Activated naive CD8-positive, alpha-beta T cell treated with anti-CD3 and anti-CD28 coated beads for 36 hours (primary cell): ENCODE results near the gene SLC23A3. TPM values are rescaled to one million over a fixed set of nuclear protein-coding genes. Genes with fewer than 3 reads are reported as not detected.
"Not testable (repeated sequence)": the region's sequence is repeated elsewhere in the genome, so short reads cannot be mapped to it uniquely, and the experiment has no call there.

Source experiments
- DNase-seq: peaks from one replicate; pipeline ENCODE4 v3.0.0; 2021
- H3K27ac Mint-ChIP-seq: one replicate; pipeline ENCODE4 v1.8.0; 2022; ENCODE audit warnings: mild to moderate bottlenecking, moderate library complexity, mixed read lengths
- H3K27me3 Mint-ChIP-seq: one replicate; pipeline ENCODE4 v1.8.0; 2022; ENCODE audit warnings: mild to moderate bottlenecking, mixed read lengths
- H3K36me3 Mint-ChIP-seq: one replicate; pipeline ENCODE4 v1.8.0; 2021; ENCODE audit warnings: mild to moderate bottlenecking, mixed read lengths
- H3K4me1 Mint-ChIP-seq: one replicate; pipeline ENCODE4 v1.8.0; 2021; ENCODE audit warnings: mixed read lengths
- H3K4me3 Mint-ChIP-seq: one replicate; pipeline ENCODE4 v1.8.0; 2022; ENCODE audit warnings: mild to moderate bottlenecking, moderate library complexity, mixed read lengths
- H3K9me3 Mint-ChIP-seq: one replicate; pipeline ENCODE4 v1.8.0; 2022; ENCODE audit warnings: mixed read lengths
- total RNA-seq, 2 experiments: library from RNA; stranded (reverse); gene quantifications; one replicate each; pipeline ENCODE4 v1.2.3, GENCODE V29; 2021

SLC23A3 gene
- total RNA-seq, 2 experiments from 2014 or later, result 0.92 to 1.1 TPM

DNA sequence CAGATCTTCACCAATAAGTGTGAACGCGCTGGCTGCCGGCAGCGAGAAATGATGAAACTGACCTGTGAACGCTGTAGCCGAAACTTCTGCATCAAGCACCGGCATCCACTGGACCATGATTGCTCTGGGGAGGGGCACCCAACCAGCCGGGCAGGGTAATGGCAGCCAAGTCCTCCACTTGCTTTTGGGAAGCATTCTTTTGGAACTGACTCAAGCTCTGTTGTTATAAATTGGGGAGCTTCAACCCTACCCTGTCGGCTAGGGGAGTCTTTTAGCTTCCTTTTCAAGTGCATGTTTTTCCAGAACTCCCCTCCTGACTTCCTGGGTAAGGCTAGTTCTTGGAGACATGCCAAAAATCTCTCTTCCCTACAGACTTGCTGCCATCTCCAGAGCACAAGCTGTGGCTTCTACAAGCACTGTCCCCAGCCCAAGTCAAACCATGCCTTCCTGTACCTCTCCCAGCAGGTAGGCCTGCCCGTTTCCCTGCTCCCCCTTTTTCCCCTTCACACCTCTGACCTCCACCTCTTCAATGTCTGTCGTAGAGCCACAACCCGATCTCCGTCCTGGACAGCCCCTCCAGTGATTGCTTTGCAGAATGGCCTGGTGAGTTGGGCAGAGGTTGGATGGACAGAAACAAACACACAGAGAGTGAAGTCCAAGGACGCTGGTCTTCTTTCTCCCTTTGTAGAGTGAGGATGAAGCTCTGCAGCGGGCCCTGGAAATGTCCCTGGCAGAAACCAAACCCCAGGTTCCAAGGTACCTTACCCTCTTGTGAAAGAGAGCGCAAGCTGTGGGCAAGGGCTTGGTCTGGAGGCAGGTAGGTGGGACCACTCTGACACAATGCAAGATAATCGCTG, 38.3 kb upstream of the SLC23A3 start:
- DNase-seq, result no peak
- Mint-ChIP-seq H3K9me3 (peaks cover 10% of the 10 kb centered on the region), H3K36me3 (peaks cover 34% of the 10 kb centered on the region), H3K27ac (peak overlapping the region; percentile 86), H3K27me3 (no peaks in the 10 kb centered on the region), H3K4me3 (peak overlapping the region; percentile 90), H3K4me1 (peaks cover 41% of the 10 kb centered on the region)

DNA sequence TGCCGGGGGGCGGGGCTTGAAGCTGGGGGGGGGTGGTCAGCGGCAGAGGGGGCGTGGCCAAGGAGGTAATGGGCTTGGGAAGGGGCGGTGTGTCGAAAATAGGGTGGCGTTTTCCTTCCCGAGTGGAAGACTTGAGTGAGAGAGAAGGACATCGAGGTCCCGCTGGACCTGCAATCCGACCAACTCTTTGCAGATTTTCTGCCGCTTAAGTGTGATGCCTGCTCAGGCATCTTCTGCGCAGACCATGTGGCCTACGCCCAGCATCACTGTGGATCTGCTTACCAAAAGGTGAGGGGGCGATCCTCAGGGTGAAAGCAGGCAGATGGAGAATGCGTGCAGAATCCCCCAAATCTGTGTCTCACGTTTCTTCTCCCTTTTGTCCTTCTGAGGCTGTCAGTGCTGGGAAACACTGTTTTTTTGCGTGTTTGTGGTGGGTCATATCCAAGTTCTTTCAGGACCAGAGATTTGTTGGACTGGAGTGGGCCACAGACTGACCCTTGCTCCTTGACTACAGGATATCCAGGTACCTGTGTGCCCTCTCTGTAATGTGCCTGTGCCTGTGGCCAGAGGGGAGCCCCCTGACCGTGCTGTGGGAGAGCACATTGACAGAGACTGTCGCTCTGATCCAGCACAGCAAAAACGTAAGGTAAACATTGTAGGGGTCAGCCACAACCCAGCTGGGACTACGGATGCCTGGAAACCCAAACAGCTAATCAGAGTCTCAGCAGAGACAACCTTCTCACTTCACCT, 37.5 kb upstream of the SLC23A3 start:
- Mint-ChIP-seq H3K9me3 (peaks cover 13% of the 10 kb centered on the region), H3K4me3 (peak overlapping the region; percentile 90), H3K36me3 (peaks cover 34% of the 10 kb centered on the region), H3K27me3 (no peaks in the 10 kb centered on the region), H3K27ac (peak overlapping the region; percentile 97), H3K4me1 (peaks cover 41% of the 10 kb centered on the region)
- DNase-seq, result no peak

DNA sequence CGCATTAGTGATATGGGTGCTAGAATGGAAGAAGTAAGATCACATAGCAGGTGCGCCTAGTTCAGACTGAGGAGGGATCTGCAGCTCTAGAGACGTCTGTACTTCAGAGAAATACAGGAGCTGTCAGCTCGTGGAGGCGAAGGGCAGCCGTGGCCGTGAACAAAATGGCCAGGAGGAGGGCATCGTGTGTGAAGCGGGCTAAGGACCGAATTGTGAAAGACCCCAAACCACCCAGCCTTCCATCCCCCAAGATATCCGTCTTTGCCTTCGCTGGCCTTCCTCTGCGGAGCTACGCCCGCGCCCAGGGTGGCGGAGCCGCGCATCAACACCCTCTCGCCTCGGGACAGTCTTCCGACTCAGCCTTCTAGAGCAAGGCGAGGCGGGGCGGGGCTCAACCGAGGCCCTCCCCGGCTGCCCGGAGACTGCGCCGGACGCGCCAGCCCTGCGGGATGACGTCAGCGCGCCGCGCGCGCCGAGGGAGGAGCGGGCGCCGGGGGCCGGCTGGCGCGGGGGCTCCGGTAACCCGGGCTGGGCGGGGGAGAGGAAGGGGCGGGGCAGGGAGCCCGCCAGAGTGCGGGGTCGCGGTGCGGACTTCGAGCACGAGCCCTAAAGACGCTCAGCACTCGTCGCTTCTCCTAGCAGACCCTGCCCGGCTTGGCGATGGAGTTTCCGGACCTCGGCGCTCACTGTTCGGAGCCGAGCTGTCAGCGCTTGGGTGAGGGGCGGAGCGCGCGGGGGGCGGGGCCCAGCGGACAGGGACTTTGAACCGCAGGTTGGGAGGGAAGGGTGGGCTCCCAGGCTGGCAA, 36.7 kb upstream of the SLC23A3 start, which contains the start of gene ZFAND2B:
Gene ZFAND2B, plus strand, starts transcription at position 455 of the 806 bp plus-strand sequence. Its CDS starts 206 bp downstream, at position 661.
- Mint-ChIP-seq H3K27ac (peak within 1 kb of the TSS; percentile 97), H3K4me1 (peaks cover 39% of the 10 kb centered on the region)

DNA sequence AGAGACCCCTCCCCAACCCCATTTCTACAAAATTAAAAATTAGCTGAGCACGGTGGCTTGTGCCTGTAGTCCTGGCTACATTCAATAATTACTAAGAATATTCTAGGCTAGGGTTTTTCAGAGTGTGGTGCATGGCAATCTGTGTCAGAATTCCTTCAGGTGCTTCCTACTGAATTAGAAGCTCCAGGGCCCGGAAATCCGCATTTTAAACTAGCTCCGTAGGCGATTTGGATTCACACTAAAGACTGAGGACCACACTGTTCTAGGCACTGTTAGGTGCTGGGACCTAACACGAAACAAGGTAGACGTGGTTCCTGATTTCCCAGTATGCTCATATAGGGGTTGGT, 36.1 kb upstream of the SLC23A3 start:
- peak overlapping the region; percentile 97 for H3K27ac Mint-ChIP-seq
- H3K4me3 Mint-ChIP-seq, result peak overlapping the region; percentile 90
- no peaks in the 10 kb centered on the region for H3K27me3 Mint-ChIP-seq
- peaks cover 29% of the 10 kb centered on the region for H3K36me3 Mint-ChIP-seq
- DNase-seq, result no peak
- H3K4me1 Mint-ChIP-seq, result peaks cover 39% of the 10 kb centered on the region
- H3K9me3 Mint-ChIP-seq, result peaks cover 16% of the 10 kb centered on the region

More for the DNA sequence above, 36.7 kb upstream of the SLC23A3 start, which contains the start of gene ZFAND2B:
- peak within 1 kb of the TSS; percentile 90 for H3K4me3 Mint-ChIP-seq
- peaks cover 27% of the 10 kb centered on the region for H3K36me3 Mint-ChIP-seq
- H3K9me3 Mint-ChIP-seq, result peaks cover 13% of the 10 kb centered on the region
- peak; percentile 99 for DNase-seq
- no peaks in the 10 kb centered on the region for H3K27me3 Mint-ChIP-seq

DNA sequence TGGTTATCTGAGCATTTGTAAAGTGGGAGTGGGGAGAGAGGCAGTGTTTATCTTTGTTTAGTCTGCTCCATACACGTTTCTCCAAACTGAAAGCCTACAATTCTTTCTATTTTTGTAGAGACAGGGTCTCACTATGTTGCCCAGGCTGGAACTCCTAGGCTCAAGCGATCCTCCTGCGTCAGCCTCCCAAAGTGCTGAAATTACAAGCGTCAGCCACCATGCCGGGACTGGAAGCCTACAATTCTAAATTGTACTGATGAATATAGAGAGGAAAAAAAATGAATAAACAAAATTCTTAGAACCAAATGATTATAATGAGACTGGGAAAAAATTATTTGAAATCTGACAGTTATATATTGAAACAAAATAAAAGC, 35.3 kb upstream of the SLC23A3 start:
- peak overlapping the region; percentile 34 for H3K4me3 Mint-ChIP-seq
- peaks cover 29% of the 10 kb centered on the region for H3K36me3 Mint-ChIP-seq
- DNase-seq, result no peak
- peaks cover 42% of the 10 kb centered on the region for H3K4me1 Mint-ChIP-seq
- H3K27ac Mint-ChIP-seq, result peak overlapping the region; percentile 5
- H3K27me3 Mint-ChIP-seq, result no peaks in the 10 kb centered on the region
- peaks cover 17% of the 10 kb centered on the region for H3K9me3 Mint-ChIP-seq

DNA sequence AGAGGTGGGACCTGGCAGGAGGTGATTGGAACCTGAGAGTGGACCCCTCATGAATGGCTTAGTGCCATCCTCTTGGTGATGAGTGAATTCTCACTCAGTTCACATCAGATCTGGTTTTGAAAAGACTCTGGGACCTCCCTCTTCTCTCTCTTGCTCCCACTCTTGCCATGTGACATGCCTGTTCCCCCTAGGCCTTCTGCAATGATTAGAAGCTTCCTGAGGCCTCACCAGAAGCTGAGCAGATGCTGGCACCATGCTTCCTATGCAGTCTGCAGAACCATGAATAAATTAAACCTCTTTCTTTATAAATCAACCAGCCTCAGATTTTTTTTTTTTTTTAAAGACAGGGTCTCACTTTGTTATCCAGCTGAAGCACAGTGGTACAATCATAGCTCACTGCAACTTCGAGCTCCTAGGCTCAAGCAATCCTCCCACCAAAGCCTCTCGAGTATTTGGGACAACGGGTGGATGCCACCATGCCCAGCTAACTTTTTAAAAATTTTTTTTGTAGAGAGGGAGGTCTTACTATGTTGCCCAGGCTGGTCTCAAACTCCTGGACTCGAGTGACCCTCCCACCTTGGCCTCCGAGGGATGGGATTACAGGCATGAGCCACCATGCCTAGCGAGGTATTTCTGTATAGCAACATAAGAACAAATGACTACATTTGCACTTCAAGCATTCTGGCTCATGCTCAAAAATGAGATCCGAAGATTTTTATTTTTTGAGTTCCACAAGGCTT, 34.8 kb upstream of the SLC23A3 start:
- Mint-ChIP-seq H3K27me3 (no peaks in the 10 kb centered on the region), H3K36me3 (peaks cover 25% of the 10 kb centered on the region), H3K9me3 (peaks cover 17% of the 10 kb centered on the region), H3K27ac (peak overlapping the region; percentile 67), H3K4me3 (peak overlapping the region; percentile 18), H3K4me1 (peaks cover 37% of the 10 kb centered on the region)
- no peak for DNase-seq

DNA sequence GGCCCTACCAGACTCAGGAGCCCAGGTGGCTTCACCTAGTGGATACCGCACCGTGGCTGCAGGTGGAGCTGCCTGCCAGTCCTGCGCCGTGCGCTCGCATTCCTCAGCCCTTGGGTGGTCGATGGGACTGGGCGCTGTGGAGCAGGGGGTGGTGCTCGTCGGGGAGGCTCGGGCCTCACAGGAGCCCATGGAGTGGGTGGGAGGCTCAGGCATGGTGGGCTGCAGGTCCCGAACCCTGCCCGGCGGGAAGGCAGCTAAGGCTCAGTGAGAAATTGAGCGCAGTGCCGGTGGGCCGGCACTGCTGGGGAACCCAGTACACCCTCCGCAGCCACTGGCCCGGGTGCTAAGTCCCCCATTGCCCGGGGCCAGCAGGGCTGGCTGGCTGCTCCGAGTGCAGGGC, 31.5 kb upstream of the SLC23A3 start:
- H3K27me3 Mint-ChIP-seq, H3K4me3 Mint-ChIP-seq, DNase-seq: not testable (repeated sequence)
- Mint-ChIP-seq H3K36me3 (peaks cover 13% of the 10 kb centered on the region), H3K27ac (peak overlapping the region; percentile 92), H3K4me1 (peaks cover 25% of the 10 kb centered on the region), H3K9me3 (peaks cover 17% of the 10 kb centered on the region)

DNA sequence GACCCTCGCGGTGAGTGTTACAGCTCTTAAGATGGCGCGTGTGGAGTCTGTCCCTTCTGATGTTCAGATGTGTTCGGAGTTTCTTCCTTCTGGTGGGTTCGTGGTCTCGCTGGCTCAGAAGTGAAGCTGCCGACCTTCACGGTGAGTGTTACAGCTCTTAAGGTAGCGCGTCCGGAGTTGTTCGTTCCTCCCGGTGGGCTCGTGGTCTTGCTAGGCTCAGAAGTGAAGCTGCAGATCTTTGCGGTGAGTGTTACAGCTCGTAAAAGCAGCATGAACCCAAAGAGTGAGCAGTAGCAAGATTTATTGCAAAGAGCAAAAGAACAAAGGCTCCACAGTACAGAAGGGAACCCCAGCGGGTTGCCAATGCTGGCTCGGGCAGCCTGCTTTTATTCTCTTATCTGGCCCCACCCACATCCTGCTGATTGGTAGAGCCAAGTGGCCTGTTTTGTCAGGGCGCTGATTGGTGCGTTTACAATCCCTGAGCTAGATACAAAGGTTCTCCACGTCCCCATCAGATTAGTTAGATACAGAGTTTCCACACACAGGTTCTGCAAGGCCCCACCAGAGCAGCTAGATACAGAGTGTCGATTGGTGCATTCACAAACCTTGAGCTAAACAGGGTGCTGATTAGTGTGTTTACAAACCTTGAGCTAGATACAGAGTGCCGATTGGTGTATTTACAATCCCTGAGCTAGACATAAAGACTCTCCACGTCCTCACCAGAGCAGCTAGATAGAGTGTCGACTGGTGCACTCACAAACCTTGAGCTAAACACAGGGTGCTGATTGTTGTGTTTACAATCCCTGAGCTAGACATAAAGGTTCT, 30.9 kb upstream of the SLC23A3 start:
- peaks cover 17% of the 10 kb centered on the region for H3K9me3 Mint-ChIP-seq
- not testable (repeated sequence) for H3K27me3 Mint-ChIP-seq
- peak overlapping the region; percentile 80 for H3K4me3 Mint-ChIP-seq
- peaks cover 13% of the 10 kb centered on the region for H3K36me3 Mint-ChIP-seq
- peak overlapping the region; percentile 92 for H3K27ac Mint-ChIP-seq
- DNase-seq, result peak; percentile 69
- H3K4me1 Mint-ChIP-seq, result peaks cover 20% of the 10 kb centered on the region

DNA sequence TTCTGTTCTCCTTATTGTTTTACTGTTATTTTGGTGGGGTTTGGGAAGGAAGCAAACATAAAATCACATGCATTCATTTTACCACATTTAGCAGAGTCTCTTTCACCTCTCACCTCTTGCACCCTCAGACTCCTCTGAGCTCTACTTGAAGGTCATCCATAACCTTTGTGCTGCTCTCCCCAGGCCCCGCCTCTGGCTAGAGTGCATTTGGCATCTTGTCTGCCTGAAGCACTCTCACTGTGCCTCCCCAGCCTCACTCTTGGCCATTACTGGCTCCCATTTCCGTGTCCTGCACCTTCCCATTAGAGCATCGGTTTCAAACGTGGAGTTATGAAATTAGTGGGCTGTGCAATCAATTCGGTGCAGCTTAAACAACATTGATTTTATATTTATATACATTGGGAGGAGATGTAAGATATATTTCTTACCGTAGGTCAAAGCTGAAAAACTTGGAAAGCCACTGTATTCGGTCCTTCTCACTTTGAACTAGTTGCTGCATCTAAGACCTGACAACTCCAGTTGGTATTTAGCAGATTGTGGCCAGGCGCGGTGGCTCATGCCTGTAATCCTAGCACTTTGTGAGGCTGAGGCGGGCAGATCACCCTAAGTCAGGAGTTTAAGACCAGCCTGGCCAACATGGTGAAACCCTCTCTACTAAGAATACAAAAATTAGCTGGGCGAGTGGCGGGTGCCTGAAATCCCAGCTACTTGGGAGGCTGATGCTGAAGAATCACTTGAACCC, 29.8 kb upstream of the SLC23A3 start:
- H3K27me3 Mint-ChIP-seq, result no peaks in the 10 kb centered on the region
- peaks cover 13% of the 10 kb centered on the region for H3K36me3 Mint-ChIP-seq
- peaks cover 20% of the 10 kb centered on the region for H3K4me1 Mint-ChIP-seq
- H3K27ac Mint-ChIP-seq, result peak overlapping the region; percentile 44
- H3K4me3 Mint-ChIP-seq, result peak overlapping the region; percentile 80
- H3K9me3 Mint-ChIP-seq, result peaks cover 17% of the 10 kb centered on the region
- no peak for DNase-seq

DNA sequence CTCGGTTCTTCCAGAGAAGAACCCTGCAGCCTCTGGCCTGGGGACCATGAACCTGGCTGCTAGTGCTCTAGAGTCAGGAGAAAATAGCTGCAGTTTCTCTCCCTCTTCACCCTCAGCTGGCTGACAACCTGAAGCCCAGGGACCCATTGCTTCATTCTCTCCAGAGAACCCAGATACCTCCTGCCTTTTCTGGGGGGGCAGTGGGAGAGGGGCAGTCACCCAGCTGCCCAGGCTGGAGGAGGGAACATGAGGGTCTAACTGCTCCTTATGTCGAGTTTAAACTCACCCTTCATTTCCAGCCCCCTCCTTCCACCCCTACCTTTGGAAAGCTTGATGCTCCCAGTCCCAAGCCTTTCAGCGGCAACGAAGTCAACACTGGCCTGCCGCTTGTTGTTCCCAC, 29.1 kb upstream of the SLC23A3 start:
- Mint-ChIP-seq H3K4me1 (peaks cover 20% of the 10 kb centered on the region), H3K27me3 (no peaks in the 10 kb centered on the region), H3K4me3 (peak overlapping the region; percentile 80), H3K9me3 (peaks cover 13% of the 10 kb centered on the region), H3K36me3 (peaks cover 12% of the 10 kb centered on the region), H3K27ac (no peak overlapping the region)
- DNase-seq, result no peak

DNA sequence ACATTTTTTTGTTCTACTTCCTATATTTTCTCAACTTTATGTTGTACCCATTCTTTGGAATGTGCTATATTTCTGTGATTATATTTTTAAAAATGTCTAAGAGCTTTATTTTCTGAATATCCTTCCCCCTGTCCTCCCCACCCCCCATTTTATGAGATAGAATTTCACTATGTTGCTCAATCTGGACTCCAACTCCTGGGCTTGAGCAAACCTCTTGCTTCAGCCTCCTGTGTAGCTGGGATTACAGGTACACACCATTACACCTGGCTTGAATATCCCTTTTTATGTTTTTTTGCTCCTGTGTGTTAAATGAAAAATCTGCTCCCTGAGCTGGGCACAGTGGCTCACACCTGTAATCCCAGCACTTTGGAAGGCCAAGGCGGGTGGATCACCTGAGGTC, 27.6 kb upstream of the SLC23A3 start:
- H3K36me3 Mint-ChIP-seq, result peaks cover 7% of the 10 kb centered on the region
- no peak for DNase-seq
- no peak overlapping the region for H3K27ac Mint-ChIP-seq
- no peak overlapping the region for H3K4me3 Mint-ChIP-seq
- no peaks in the 10 kb centered on the region for H3K27me3 Mint-ChIP-seq
- peaks cover 20% of the 10 kb centered on the region for H3K4me1 Mint-ChIP-seq
- H3K9me3 Mint-ChIP-seq, result peaks cover 5% of the 10 kb centered on the region

DNA sequence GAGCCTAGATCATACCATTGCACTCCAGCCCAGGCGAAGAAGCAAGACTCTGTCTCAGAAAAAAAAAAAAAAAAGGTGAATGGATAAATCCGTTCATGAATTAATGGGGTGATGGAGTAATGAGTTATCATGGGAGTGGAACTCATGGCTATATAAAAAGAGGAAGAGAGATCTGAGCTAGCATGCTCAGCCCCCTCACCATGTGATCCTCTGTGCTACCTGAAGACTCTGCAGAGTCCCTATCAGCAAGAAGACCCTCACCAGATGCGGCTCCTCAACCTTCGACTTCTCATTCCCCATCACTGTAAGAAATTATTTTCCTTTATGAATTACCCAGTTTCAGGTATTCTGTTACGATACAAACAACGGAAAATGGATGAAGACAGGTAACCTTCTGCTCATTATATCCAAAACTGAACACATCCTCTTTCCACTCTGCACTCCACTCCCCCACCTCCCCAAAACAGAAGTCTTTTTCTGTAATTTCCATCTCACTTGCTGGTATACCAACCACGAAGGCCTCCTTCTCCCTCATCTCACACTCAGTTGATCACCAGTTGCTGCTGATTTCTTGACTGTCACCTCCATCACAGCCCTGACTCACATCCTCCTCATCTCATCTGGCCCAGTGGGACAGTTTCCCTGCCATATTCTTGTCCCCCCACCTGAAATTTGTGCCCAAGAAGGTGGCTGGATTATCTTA, 17.1 kb upstream of the SLC23A3 start:
- peaks cover 31% of the 10 kb centered on the region for H3K4me1 Mint-ChIP-seq
- no peak for DNase-seq
- H3K27ac Mint-ChIP-seq, result peak overlapping the region; percentile 80
- H3K36me3 Mint-ChIP-seq, result peaks cover 12% of the 10 kb centered on the region
- H3K4me3 Mint-ChIP-seq, result peak overlapping the region; percentile 7
- H3K27me3 Mint-ChIP-seq, result no peaks in the 10 kb centered on the region
- no peaks in the 10 kb centered on the region for H3K9me3 Mint-ChIP-seq

DNA sequence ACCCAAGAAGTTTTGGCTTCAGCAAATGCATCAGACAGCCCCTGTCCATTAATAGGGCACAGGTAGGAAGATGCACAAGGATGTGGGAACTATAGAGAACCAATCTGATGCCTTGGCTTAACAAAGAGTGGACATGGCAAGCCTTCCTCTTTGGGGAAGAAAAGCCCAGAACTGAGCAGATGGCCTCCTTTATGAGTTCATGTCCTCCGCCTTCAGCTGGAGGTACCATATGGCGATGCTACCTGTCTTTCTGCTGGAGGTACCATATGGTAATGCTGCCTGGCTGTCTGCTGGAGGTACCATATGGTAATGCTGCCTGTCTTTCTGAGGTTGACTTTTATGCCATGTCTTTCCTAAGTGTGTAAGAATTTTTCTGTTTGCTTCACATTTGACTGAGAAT, 14.3 kb upstream of the SLC23A3 start:
- no peaks in the 10 kb centered on the region for H3K27me3 Mint-ChIP-seq
- H3K27ac Mint-ChIP-seq, result no peak overlapping the region
- no peak overlapping the region for H3K4me3 Mint-ChIP-seq
- H3K9me3 Mint-ChIP-seq, result no peaks in the 10 kb centered on the region
- H3K36me3 Mint-ChIP-seq, result peaks cover 18% of the 10 kb centered on the region
- DNase-seq, result no peak
- H3K4me1 Mint-ChIP-seq, result peaks cover 54% of the 10 kb centered on the region
